GM13977 (cell line): Measurements from ENCODE around the gene TCEA3.

ENCODE experiments used
- DNase-seq: peaks from one replicate; pipeline ENCODE4 v3.0.0; 2012; ENCODE audit warnings: low spot score
- CTCF ChIP-seq: IDR thresholded peaks from 2 replicates; pipeline ENCODE4 v1.5.1; 2012; ENCODE audit warnings: mild to moderate bottlenecking, control low read depth; ENCODE audit not compliant: insufficient read depth; ENCODE audit errors: extremely low read depth, missing control alignments
- in situ Hi-C: fragments of 300-500 bp; cut with MboI; formaldehyde crosslinking; loops from one replicate; pipeline ENCODE4 v1.12.0; 2022; ENCODE audit warnings: low sequenced_read_pairs, low pct_unique_long_range_greater_than_20kb, mixed read lengths, inconsistent platforms; ENCODE audit not compliant: unreplicated experiment

TCEA3 gene

GRCh38 chr1:23438545-23438944 is 14.0 kb upstream of the TCEA3 start:
- TF ChIP-seq CTCF, result no peak
- no peak for DNase-seq
- in situ Hi-C loops, result no loop called here

- DNase-seq, result no peak
- in situ Hi-C loops, result no loop called here
- TF ChIP-seq CTCF, result no peak
These were observed 12.8 kb upstream of the TCEA3 start for GRCh38 chr1:23437355-23437664.

GRCh38 chr1:23436520-23437354 is 12.2 kb upstream of the TCEA3 start:
- TF ChIP-seq CTCF, result no peak
- no peak for DNase-seq
- in situ Hi-C loops, result no loop called here

- TF ChIP-seq CTCF, result no peak
- no peak for DNase-seq
- in situ Hi-C loops, result no loop called here
These were observed 9.8 kb upstream of the TCEA3 start for GRCh38 chr1:23434260-23434775.

GRCh38 chr1:23433122-23433521 is 8.6 kb upstream of the TCEA3 start:
- in situ Hi-C loops, result no loop called here
- no peak for TF ChIP-seq CTCF
- DNase-seq, result no peak

GRCh38 chr1:23431431-23431830 is 6.9 kb upstream of the TCEA3 start:
- no peak for TF ChIP-seq CTCF
- DNase-seq, result no peak
- in situ Hi-C loops, result no loop called here
